HCT116 (cell line): Measurements from ENCODE around the gene MYZAP.

Experiments
- ELF1 ChIP-seq: IDR thresholded peaks from 2 replicates; pipeline ENCODE4 v1.6.1; 2012; ENCODE audit warnings: low read depth, borderline replicate concordance
- EZH2phosphoT487 ChIP-seq: fragments of 200-600 bp; IDR thresholded peaks from 2 replicates; pipeline ENCODE4 v1.6.1; 2018; ENCODE audit warnings: antibody characterized with exemption, borderline replicate concordance
- FOSL1 ChIP-seq: IDR thresholded peaks from 2 replicates; pipeline ENCODE4 v1.6.1; 2012; ENCODE audit warnings: low read depth
- JUND ChIP-seq: IDR thresholded peaks from 2 replicates; pipeline ENCODE4 v1.6.1; 2012
- POLR2A ChIP-seq: IDR thresholded peaks from 2 replicates; pipeline ENCODE4 v1.7.0; 2011; ENCODE audit warnings: borderline replicate concordance; ENCODE audit not compliant: insufficient read depth, insufficient read length; ENCODE audit errors: extremely low read depth
- SRF ChIP-seq: IDR thresholded peaks from 2 replicates; pipeline ENCODE4 v1.6.1; 2012; ENCODE audit warnings: low read depth
- YY1 ChIP-seq: IDR thresholded peaks from 2 replicates; pipeline ENCODE4 v1.6.1; 2011; ENCODE audit warnings: low read length, low read depth, moderate library complexity, mild to moderate bottlenecking; ENCODE audit not compliant: insufficient replicate concordance; ENCODE audit errors: extremely low read depth
- ZFX ChIP-seq: fragments of 450-650 bp; IDR thresholded peaks from 2 replicates; pipeline ENCODE4 v1.6.1; 2017
- TF ChIP-seq, protein P1 (sequence below), 3 experiments: fragments of 200-600 bp in 1 of 3; sonication (generic) in 1 of 3; IDR thresholded peaks in 2 of 3; conservative IDR thresholded peaks in 1 of 3; 2 replicates each; pipeline ENCODE4 v1.5.1; 2012 to 2017; ENCODE audit warnings: low read depth in 2 of 3, low read length in 2 of 3, antibody characterized with exemption in 1 of 3, borderline replicate concordance in 1 of 3, control low read depth in 1 of 3, mild to moderate bottlenecking in 1 of 3, mixed read lengths in 1 of 3, mixed run types in 1 of 3, moderate library complexity in 1 of 3; ENCODE audit not compliant: insufficient read depth in 1 of 3

DNA sequence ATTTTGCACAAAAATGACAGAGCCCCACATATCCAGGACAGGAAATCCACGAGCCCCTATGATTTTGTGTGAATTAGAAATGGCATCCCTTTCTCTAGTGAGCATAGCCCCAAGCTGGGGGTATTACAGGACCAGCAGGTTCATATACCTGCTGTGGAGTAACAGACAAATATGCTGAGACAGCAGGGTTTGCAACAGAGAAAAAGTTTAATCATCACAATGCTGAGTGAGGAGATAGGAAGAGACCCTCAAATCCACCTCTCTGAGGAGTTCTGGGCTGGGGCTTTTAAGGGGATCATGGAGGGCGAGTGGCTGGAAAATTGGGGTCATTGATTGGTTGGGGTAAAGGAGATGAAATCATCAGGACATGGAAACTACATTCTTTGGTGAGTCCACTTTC is 8.4 kb upstream of the MYZAP start:
- TF ChIP-seq POLR2A (no peak), ZFX (no peak), ELF1 (no peak), EZH2phosphoT487 (no peak), FOSL1 (no peak), SRF (no peak), YY1 (no peak), JUND (no peak)
- TF ChIP-seq, protein P1, sequence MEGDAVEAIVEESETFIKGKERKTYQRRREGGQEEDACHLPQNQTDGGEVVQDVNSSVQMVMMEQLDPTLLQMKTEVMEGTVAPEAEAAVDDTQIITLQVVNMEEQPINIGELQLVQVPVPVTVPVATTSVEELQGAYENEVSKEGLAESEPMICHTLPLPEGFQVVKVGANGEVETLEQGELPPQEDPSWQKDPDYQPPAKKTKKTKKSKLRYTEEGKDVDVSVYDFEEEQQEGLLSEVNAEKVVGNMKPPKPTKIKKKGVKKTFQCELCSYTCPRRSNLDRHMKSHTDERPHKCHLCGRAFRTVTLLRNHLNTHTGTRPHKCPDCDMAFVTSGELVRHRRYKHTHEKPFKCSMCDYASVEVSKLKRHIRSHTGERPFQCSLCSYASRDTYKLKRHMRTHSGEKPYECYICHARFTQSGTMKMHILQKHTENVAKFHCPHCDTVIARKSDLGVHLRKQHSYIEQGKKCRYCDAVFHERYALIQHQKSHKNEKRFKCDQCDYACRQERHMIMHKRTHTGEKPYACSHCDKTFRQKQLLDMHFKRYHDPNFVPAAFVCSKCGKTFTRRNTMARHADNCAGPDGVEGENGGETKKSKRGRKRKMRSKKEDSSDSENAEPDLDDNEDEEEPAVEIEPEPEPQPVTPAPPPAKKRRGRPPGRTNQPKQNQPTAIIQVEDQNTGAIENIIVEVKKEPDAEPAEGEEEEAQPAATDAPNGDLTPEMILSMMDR (IDR thresholded peaks at IDR 0.05 in 2 of 3, conservative IDR thresholded peaks at IDR 0.05 in 1 of 3; ENCODE audit: borderline replicate concordance in 1 of 3, insufficient read depth in 1 of 3, low read depth in 2 of 3, low read length in 2 of 3): no peak
